Measurements from ENCODE around the gene TCAF2. TPM values are rescaled to one million over a fixed set of nuclear protein-coding genes. Genes with fewer than 3 reads are reported as not detected.
"Not testable (repeated sequence)": the region's sequence is repeated elsewhere in the genome, so short reads cannot be mapped to it uniquely, and the experiment has no call there.

Gene TCAF2
- total and polyA plus RNA-seq, 4 donors, result 0.19 to 3.3 (median 1.5) TPM

DNA sequence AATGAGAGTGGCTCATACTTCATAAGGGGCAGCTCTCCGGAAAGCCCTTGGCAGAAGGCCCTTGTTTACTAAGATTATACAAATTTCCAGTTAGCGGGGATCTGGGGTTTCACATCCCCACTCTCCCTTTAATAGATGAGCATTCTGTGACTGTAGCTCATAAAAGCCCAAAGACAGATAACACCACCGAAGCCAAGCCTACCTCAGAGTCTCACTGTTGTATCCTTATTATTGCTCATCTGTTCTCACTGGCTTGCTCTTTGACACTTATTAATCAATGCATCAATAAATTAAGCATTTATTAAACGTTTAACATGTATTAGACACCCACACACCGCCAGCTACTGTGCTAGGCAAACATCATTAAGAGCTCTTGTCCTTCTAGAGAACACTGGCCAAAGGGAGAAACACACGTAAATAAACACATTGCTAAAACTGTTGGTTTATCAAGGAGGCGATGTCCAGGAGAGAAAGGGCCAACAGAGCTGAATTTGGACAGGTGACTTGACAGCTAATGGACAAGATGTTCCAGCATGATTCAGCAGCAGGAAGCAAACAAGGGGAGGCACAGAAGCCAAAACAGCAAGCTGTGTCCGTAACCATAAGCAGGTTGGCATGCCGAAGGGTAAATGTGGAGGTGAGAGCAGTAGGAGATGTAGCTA is 19.9 kb downstream of the TCAF2 start:
- not testable (repeated sequence) for H3K27ac ChIP-seq (ENCODE audit: low read depth in 1 of 2, low read length in 2 of 2); DNase-seq (ENCODE audit: low spot score); H3K36me3 ChIP-seq (ENCODE audit: control insufficient read depth in 4 of 4, insufficient read depth in 3 of 4, low read depth in 1 of 4, low read length in 3 of 4); H3K27me3 ChIP-seq (ENCODE audit: control insufficient read depth in 4 of 4, insufficient read depth in 4 of 4, low read length in 3 of 4); H3K9me3 ChIP-seq (ENCODE audit: control insufficient read depth in 4 of 4, low read length in 3 of 4); H3K4me3 ChIP-seq (ENCODE audit: low read depth in 1 of 3, low read length in 3 of 3); H3K4me1 ChIP-seq (ENCODE audit: control insufficient read depth in 4 of 4, insufficient read depth in 4 of 4, low read length in 3 of 4); H3K9ac ChIP-seq (ENCODE audit: low read depth in 1 of 2, low read length in 2 of 2)
- 22% methylated on average over 2 of the region's 9 CpGs for WGBS

DNA sequence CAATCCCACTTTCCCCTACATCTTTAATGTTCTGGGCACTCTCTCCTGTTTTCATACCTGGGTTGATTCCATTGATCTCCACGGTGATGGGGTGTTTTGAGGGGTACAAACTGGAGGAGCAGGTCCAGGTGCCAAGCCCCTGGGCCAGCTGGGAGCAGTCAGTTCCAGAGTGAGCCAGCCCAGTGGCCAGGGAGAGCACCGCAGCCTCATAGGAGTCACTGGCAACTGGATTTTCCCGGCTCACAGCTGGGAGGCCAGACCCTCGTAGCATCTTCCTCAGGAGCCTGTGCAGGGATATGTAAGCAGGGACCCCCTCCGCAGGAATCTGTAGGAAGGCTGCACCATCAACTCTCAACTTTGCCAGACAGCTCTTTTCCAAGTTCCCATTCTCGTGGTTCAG is 25.8 kb downstream of the TCAF2 start:
- not testable (repeated sequence) for H3K9ac ChIP-seq (ENCODE audit: low read depth in 1 of 2, low read length in 2 of 2); H3K27ac ChIP-seq (ENCODE audit: low read depth in 1 of 2, low read length in 2 of 2); H3K4me3 ChIP-seq (ENCODE audit: low read depth in 1 of 3, low read length in 3 of 3); H3K27me3 ChIP-seq (ENCODE audit: control insufficient read depth in 4 of 4, insufficient read depth in 4 of 4, low read length in 3 of 4); H3K4me1 ChIP-seq (ENCODE audit: control insufficient read depth in 4 of 4, insufficient read depth in 4 of 4, low read length in 3 of 4); H3K9me3 ChIP-seq (ENCODE audit: control insufficient read depth in 4 of 4, low read length in 3 of 4); H3K36me3 ChIP-seq (ENCODE audit: control insufficient read depth in 4 of 4, insufficient read depth in 3 of 4, low read depth in 1 of 4, low read length in 3 of 4); DNase-seq (ENCODE audit: low spot score)
- WGBS, result no CpG with 5 or more reads among the region's 6 CpGs

DNA sequence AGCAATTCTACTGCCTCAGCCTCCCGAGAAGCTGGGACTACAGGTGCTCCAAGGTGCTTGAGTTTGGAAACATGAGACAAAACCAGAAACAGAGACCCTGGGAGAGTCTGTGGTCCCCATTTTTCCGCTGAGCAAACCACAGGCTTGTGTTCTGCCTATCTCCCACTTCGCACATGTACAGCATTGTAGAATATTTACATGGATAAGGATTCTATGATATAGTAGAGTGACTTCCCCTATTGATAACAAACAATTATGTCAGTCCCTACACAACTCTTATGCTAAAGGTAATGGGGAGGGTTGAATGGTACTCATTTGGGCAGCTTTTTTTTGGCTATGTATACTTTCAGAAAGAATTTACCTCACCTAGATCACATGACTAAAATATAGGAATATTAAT is 29.1 kb downstream of the TCAF2 start:
- no CpG with 5 or more reads among the region's 3 CpGs for WGBS
- H3K27ac ChIP-seq (ENCODE audit: low read depth in 1 of 2, low read length in 2 of 2); H3K9me3 ChIP-seq (ENCODE audit: control insufficient read depth in 4 of 4, low read length in 3 of 4); H3K4me1 ChIP-seq (ENCODE audit: control insufficient read depth in 4 of 4, insufficient read depth in 4 of 4, low read length in 3 of 4); H3K27me3 ChIP-seq (ENCODE audit: control insufficient read depth in 4 of 4, insufficient read depth in 4 of 4, low read length in 3 of 4); H3K36me3 ChIP-seq (ENCODE audit: control insufficient read depth in 4 of 4, insufficient read depth in 3 of 4, low read depth in 1 of 4, low read length in 3 of 4); H3K4me3 ChIP-seq (ENCODE audit: low read depth in 1 of 3, low read length in 3 of 3); H3K9ac ChIP-seq (ENCODE audit: low read depth in 1 of 2, low read length in 2 of 2); DNase-seq (ENCODE audit: low spot score): not testable (repeated sequence)

DNA sequence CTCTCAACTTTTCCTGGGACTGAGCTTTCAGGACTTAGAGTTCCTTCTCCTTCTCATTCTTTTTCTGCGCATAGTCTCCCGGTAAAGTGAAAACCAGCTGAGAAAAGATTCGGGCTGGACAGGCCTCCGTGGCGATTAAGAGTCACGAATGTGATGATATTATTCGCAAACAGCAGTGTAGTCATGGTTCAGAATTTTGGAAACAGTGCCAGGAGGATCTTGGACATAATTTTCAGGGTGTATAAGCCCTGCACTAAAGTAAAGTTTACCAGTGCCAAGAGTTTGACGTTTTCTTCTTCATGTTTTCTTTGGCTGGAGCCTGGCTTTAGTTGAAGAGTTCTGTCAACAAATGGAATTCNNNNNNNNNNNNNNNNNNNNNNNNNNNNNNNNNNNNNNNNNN is 29.7 kb downstream of the TCAF2 start:
- DNase-seq (ENCODE audit: low spot score); H3K4me3 ChIP-seq (ENCODE audit: low read depth in 1 of 3, low read length in 3 of 3); H3K27ac ChIP-seq (ENCODE audit: low read depth in 1 of 2, low read length in 2 of 2); H3K9me3 ChIP-seq (ENCODE audit: control insufficient read depth in 4 of 4, low read length in 3 of 4); H3K27me3 ChIP-seq (ENCODE audit: control insufficient read depth in 4 of 4, insufficient read depth in 4 of 4, low read length in 3 of 4); H3K4me1 ChIP-seq (ENCODE audit: control insufficient read depth in 4 of 4, insufficient read depth in 4 of 4, low read length in 3 of 4); H3K36me3 ChIP-seq (ENCODE audit: control insufficient read depth in 4 of 4, insufficient read depth in 3 of 4, low read depth in 1 of 4, low read length in 3 of 4); H3K9ac ChIP-seq (ENCODE audit: low read depth in 1 of 2, low read length in 2 of 2): not testable (repeated sequence)
- WGBS, result no CpG with 5 or more reads among the region's 8 CpGs

Small RNAs within 50 kb of the gene (small RNA-seq; reads per million reads assigned to genes)
- gene AC073264.2 (not detected), gene RNU6-162P (not detected)

Other genes with a start within 250 kb of the TCAF2 start
- gene ZYX, start 239.6 kb upstream of the TCAF2 start, total RNA-seq, result 10 to 100 TPM; 15.4 to 17.2 TPM
- 10 to 100 TPM; 15.8 to 49.7 TPM for gene ZYX, start 239.6 kb upstream of the TCAF2 start, polyA plus RNA-seq
- 10 to 100 TPM; 12.0 to 21.0 TPM for gene EPHA1, start 212.1 kb upstream of the TCAF2 start, total RNA-seq
- 10 to 100 TPM; 10.3 to 10.7 TPM for gene EPHA1, start 212.1 kb upstream of the TCAF2 start, polyA plus RNA-seq
- gene TAS2R60, start 177.5 kb upstream of the TCAF2 start, total RNA-seq, result under 1 TPM in 1 of 2 donors, not detected in 1; 0.50 TPM
- gene TAS2R60, start 177.5 kb upstream of the TCAF2 start, polyA plus RNA-seq, result not detected
- under 1 TPM in 1 of 2 donors, not detected in 1; 0.25 TPM for gene TAS2R41, start 143.1 kb upstream of the TCAF2 start, total RNA-seq
- not detected for gene TAS2R41, start 143.1 kb upstream of the TCAF2 start, polyA plus RNA-seq
- gene CTAGE15, start 49.2 kb upstream of the TCAF2 start, total RNA-seq, result 1 to 10 TPM in 1 of 2 donors, under 1 TPM in 1; 0.28 to 1.1 TPM
- gene CTAGE15, start 49.2 kb upstream of the TCAF2 start, polyA plus RNA-seq, result under 1 TPM; 0.14 to 0.21 TPM
- gene CTAGE6, start 136.7 kb downstream of the TCAF2 start, total RNA-seq, result under 1 TPM in 1 of 2 donors, not detected in 1; 0.33 TPM
- under 1 TPM in 1 of 2 donors, not detected in 1; 0.11 TPM for gene CTAGE6, start 136.7 kb downstream of the TCAF2 start, polyA plus RNA-seq

Measured in liver (tissue), 10 donors.